Inflammatory macrophage (primary cell): Measurements from ENCODE around the gene PRDM8.
"Not testable (repeated sequence)": the region's sequence is repeated elsewhere in the genome, so short reads cannot be mapped to it uniquely, and the experiment has no call there.

Experiments
- DNase-seq, 2 donors: peaks; one replicate each; pipeline ENCODE4 v3.0.0-alpha.2; 2020 to 2022

The PRDM8 gene

GRCh38 chr4:80231180-80231579 lies 33.9 kb downstream of the PRDM8 start:
- no peak for DNase-seq

- DNase-seq = no peak
Measured at GRCh38 chr4:80232707-80233370, 35.5 kb downstream of the PRDM8 start.

GRCh38 chr4:80233390-80233789 lies 36.1 kb downstream of the PRDM8 start:
- no peak for DNase-seq

GRCh38 chr4:80235451-80235850 lies 38.1 kb downstream of the PRDM8 start:
- no peak for DNase-seq

GRCh38 chr4:80237992-80238391 lies 40.7 kb downstream of the PRDM8 start:
- no peak for DNase-seq

GRCh38 chr4:80239480-80240150 lies 42.3 kb downstream of the PRDM8 start:
- no peak for DNase-seq

GRCh38 chr4:80240976-80241375 lies 43.7 kb downstream of the PRDM8 start:
- no peak for DNase-seq

GRCh38 chr4:80243274-80244018 lies 46.1 kb downstream of the PRDM8 start:
- no peak for DNase-seq

- DNase-seq = not testable (repeated sequence)
Measured at GRCh38 chr4:80247484-80247883, 50.2 kb downstream of the PRDM8 start.

- DNase-seq = no peak
Measured at GRCh38 chr4:80249144-80249543, 51.8 kb downstream of the PRDM8 start.

GRCh38 chr4:80252427-80252826 lies 55.1 kb downstream of the PRDM8 start:
- no peak for DNase-seq

- no peak for DNase-seq
Measured at GRCh38 chr4:80252953-80253352, 55.6 kb downstream of the PRDM8 start.

- no peak for DNase-seq
Measured at GRCh38 chr4:80253510-80253909, 56.2 kb downstream of the PRDM8 start.
